ENCODE data around the gene MAEL. TPM values are rescaled to one million over a fixed set of nuclear protein-coding genes. Genes with fewer than 3 reads are reported as not detected.
"Not testable (repeated sequence)": the region's sequence is repeated elsewhere in the genome, so short reads cannot be mapped to it uniquely, and the experiment has no call there.

Gene MAEL
- polyA plus RNA-seq, 4 donors, result 0.10 TPM; not detected in 3

DNA sequence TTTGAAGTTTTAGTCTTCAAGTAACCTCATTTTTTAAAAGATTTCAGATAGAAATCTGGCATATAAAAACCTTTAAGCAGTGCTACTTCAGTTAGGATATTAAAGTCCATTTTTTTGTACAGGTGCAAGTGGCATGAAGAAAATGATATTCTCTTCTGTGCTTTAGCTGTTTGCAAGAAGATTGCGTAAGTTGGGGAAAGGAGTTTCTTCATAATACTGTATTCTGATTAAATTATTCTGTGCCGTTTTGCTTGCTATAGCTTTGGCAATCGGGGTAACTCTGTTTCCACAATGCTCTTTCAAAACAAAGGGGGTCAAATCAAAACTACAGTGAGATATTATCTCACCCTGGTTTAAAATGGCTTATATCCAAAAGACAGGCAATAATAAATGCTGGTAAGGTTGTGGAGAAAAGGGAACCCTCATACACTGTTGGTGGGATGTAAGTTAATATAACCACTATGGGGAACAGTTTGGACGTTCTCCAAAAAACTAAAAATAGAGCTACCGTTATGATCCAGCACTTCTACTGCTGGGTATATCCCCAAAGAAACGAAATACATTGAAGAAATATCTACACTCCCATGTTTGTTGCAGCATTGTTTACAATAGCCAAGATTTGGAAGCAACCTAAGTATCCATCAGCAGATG, 27.1 kb downstream of the MAEL start:
- Histone ChIP-seq H3K4me1 (ENCODE audit: control insufficient read depth in 3 of 3, insufficient read depth in 2 of 3, low read depth in 1 of 3, low read length in 2 of 3) (no peaks in the 10 kb centered on the region), H3K27ac (ENCODE audit: low read depth in 1 of 3, low read length in 2 of 3) (no peak overlapping the region), H3K36me3 (ENCODE audit: control insufficient read depth in 3 of 3, insufficient read depth in 2 of 3, low read depth in 1 of 3, low read length in 3 of 3) (no peaks in the 10 kb centered on the region), H3K9me3 (ENCODE audit: control insufficient read depth in 2 of 2, insufficient read depth in 1 of 2, low read depth in 1 of 2, low read length in 1 of 2) (no peaks in the 10 kb centered on the region), H3K4me3 (ENCODE audit: low read depth in 1 of 3, low read length in 3 of 3) (no peak overlapping the region), H3K27me3 (ENCODE audit: control insufficient read depth in 3 of 3, insufficient read depth in 3 of 3, low read length in 3 of 3) (no peaks in the 10 kb centered on the region)
- DNase-seq (no peak), FAIRE-seq (no peak)
- WGBS, 3 donors, result 65 to 84% (median 72%) methylated on average over 6 of the region's 6 CpGs

DNA sequence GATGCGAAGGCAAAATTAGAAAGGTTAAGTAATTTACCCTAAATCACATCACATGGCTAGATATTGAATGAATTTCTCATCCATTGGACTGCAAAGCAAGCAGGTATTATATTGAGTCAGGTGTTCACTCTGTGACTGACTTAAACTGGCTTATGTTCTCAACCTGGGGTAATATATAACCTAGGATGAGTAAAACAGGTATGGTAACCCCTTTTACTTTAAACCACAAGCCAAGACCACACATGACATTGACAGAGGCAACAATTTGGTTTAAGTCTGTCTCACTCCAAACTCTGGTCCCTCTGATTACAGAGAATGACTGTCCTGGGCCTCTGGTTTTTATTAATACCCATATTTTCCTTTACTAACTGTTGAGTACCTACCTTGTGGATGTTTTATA, 33.3 kb downstream of the MAEL start:
- Histone ChIP-seq H3K9me3 (ENCODE audit: control insufficient read depth in 2 of 2, insufficient read depth in 1 of 2, low read depth in 1 of 2, low read length in 1 of 2) (no peaks in the 10 kb centered on the region), H3K4me1 (ENCODE audit: control insufficient read depth in 3 of 3, insufficient read depth in 2 of 3, low read depth in 1 of 3, low read length in 2 of 3) (no peaks in the 10 kb centered on the region), H3K36me3 (ENCODE audit: control insufficient read depth in 3 of 3, insufficient read depth in 2 of 3, low read depth in 1 of 3, low read length in 3 of 3) (no peaks in the 10 kb centered on the region), H3K27ac (ENCODE audit: low read depth in 1 of 3, low read length in 2 of 3) (no peak overlapping the region), H3K4me3 (ENCODE audit: low read depth in 1 of 3, low read length in 3 of 3) (no peak overlapping the region), H3K27me3 (ENCODE audit: control insufficient read depth in 3 of 3, insufficient read depth in 3 of 3, low read length in 3 of 3) (no peaks in the 10 kb centered on the region)
- DNase-seq (no peak), FAIRE-seq (no peak)
- 91 to 96% (median 95%) methylated on average over 1 of the region's 1 CpG for WGBS, 3 donors

DNA sequence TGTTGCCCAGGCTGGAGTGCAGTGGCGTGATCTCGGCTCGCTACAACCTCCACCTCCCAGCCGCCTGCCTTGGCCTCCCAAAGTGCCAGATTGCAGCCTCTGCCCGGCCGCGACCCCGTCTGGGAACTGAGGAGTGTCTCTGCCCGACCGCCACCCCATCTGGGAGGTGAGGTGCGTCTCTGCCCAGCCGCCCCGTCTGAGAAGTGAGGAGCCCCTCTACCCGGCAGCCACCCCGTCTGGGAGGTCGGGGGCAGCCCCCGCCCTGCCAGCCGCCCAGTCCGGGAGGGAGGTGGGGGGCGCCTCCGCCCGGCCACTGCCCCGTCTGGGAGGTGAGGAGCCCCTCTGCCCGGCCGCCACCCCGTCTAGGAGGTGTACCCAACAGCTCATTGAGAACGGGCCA, 40.5 kb downstream of the MAEL start:
- H3K27ac ChIP-seq (ENCODE audit: low read depth in 1 of 3, low read length in 2 of 3); H3K4me1 ChIP-seq (ENCODE audit: control insufficient read depth in 3 of 3, insufficient read depth in 2 of 3, low read depth in 1 of 3, low read length in 2 of 3); FAIRE-seq; H3K27me3 ChIP-seq (ENCODE audit: control insufficient read depth in 3 of 3, insufficient read depth in 3 of 3, low read length in 3 of 3); H3K4me3 ChIP-seq (ENCODE audit: low read depth in 1 of 3, low read length in 3 of 3); H3K9me3 ChIP-seq (ENCODE audit: control insufficient read depth in 2 of 2, insufficient read depth in 1 of 2, low read depth in 1 of 2, low read length in 1 of 2); DNase-seq; H3K36me3 ChIP-seq (ENCODE audit: control insufficient read depth in 3 of 3, insufficient read depth in 2 of 3, low read depth in 1 of 3, low read length in 3 of 3): not testable (repeated sequence)
- 90 to 96% (median 95%) methylated on average over 21 to 27 of the region's 27 CpGs for WGBS, 3 donors

DNA sequence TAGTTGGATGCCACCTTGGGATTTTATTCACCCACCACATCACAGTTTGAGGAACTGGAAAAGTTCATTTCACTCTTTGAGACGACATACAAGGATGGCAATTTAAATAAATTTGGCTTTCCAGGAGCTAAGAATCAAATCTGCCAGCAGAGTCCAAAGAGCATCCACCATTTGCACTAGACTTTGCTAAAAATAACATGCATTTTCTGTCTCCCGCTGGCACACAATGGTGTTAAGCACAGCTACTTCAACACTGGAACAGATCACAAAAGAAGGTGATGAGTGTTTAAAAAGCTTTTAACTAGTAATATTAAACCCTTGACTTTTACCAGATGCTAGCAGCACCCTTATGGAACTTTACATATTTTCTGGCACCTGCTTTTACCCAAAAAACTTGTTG, 44.6 kb downstream of the MAEL start:
- no peak for FAIRE-seq
- no peak for DNase-seq
- H3K27me3 ChIP-seq (ENCODE audit: control insufficient read depth in 3 of 3, insufficient read depth in 3 of 3, low read length in 3 of 3), result peaks cover 0 to 3% (median 0%) of the 10 kb centered on the region in 3 donors
- no peaks in the 10 kb centered on the region for H3K4me1 ChIP-seq (ENCODE audit: control insufficient read depth in 3 of 3, insufficient read depth in 2 of 3, low read depth in 1 of 3, low read length in 2 of 3)
- H3K36me3 ChIP-seq (ENCODE audit: control insufficient read depth in 3 of 3, insufficient read depth in 2 of 3, low read depth in 1 of 3, low read length in 3 of 3), result no peaks in the 10 kb centered on the region
- H3K4me3 ChIP-seq (ENCODE audit: low read depth in 1 of 3, low read length in 3 of 3), result no peak overlapping the region
- no peaks in the 10 kb centered on the region for H3K9me3 ChIP-seq (ENCODE audit: control insufficient read depth in 2 of 2, insufficient read depth in 1 of 2, low read depth in 1 of 2, low read length in 1 of 2)
- H3K27ac ChIP-seq (ENCODE audit: low read depth in 1 of 3, low read length in 2 of 3), result no peak overlapping the region
- WGBS, 3 donors, result 50 to 63% (median 63%) methylated on average over 2 of the region's 2 CpGs

DNA sequence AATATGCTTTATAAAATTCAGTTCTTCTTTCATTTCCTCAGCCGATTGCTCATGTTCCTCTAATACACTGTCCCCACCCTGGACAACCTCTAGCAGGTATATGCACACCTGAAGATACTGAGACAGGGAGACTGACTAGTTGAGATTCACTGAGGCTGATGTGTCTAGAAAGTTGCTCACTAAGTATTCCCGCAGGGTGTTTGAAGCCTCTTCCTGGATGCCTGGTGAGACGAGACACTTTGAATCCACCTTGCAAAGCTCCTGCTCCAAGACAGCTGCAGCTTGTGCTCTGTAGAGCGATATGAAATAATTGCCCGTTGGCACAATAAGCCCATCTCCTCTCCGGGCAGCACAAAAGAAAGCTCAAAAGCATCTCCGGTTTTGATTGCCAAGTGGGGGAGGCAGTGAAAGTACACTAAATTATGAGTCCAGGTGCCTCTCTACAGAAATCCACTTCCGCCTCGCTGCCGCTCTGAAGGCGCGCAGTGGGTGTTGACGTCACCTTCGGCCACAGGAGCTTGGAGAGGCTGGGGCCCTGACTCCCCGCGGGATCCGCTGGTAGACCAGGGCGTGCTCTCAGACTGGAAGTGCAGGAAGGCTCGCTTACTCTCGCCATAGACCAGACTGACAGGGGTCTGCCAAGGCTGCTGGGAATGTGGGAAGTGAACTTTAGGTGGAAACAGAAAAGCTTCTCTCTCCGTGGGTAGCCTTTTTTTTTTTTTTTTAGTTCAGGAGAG, 54.8 kb downstream of the MAEL start:
- H3K27me3 ChIP-seq (ENCODE audit: control insufficient read depth in 3 of 3, insufficient read depth in 3 of 3, low read length in 3 of 3), result peaks cover 0 to 5% (median 0%) of the 10 kb centered on the region in 3 donors
- peak overlapping the region in 2 of 3 donors; percentile 28 to 53 for H3K27ac ChIP-seq (ENCODE audit: low read depth in 1 of 3, low read length in 2 of 3)
- peaks cover 0 to 3% (median 0%) of the 10 kb centered on the region in 3 donors for H3K36me3 ChIP-seq (ENCODE audit: control insufficient read depth in 3 of 3, insufficient read depth in 2 of 3, low read depth in 1 of 3, low read length in 3 of 3)
- WGBS, 3 donors, result 14 to 22% (median 19%) methylated on average over 21 of the region's 21 CpGs
- H3K9me3 ChIP-seq (ENCODE audit: control insufficient read depth in 2 of 2, insufficient read depth in 1 of 2, low read depth in 1 of 2, low read length in 1 of 2), result no peaks in the 10 kb centered on the region
- H3K4me1 ChIP-seq (ENCODE audit: control insufficient read depth in 3 of 3, insufficient read depth in 2 of 3, low read depth in 1 of 3, low read length in 2 of 3), result no peaks in the 10 kb centered on the region
- DNase-seq, result peak; percentile 88 to 91
- H3K4me3 ChIP-seq (ENCODE audit: low read depth in 1 of 3, low read length in 3 of 3), result peak overlapping the region in 2 of 3 donors; percentile 30 to 43
- no peak for FAIRE-seq

DNA sequence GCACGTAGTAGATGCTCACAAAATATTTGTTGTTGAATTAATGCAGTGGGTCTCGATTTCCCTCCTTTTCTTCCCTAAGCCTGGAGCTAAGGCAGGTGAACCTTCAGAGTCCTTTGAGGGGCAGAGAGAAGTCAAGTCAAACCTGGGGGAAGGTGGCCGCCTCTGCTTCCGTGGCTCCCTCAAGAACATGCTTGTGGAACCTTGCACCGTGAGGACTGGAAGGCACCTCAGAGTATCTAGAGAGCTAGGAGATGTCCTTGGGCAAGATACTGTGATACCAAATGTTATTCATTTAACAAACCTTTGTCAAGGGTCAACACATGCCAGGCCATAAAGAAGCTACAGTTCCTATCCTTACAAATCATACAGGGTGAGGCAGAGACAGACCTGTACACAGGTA, 62.8 kb downstream of the MAEL start:
- DNase-seq, result no peak
- no peaks in the 10 kb centered on the region for H3K9me3 ChIP-seq (ENCODE audit: control insufficient read depth in 2 of 2, insufficient read depth in 1 of 2, low read depth in 1 of 2, low read length in 1 of 2)
- H3K4me3 ChIP-seq (ENCODE audit: low read depth in 1 of 3, low read length in 3 of 3), result no peak overlapping the region
- 93 to 97% (median 96%) methylated on average over 5 of the region's 5 CpGs for WGBS, 3 donors
- no peak for FAIRE-seq
- no peak overlapping the region for H3K27ac ChIP-seq (ENCODE audit: low read depth in 1 of 3, low read length in 2 of 3)
- H3K4me1 ChIP-seq (ENCODE audit: control insufficient read depth in 3 of 3, insufficient read depth in 2 of 3, low read depth in 1 of 3, low read length in 2 of 3), result no peaks in the 10 kb centered on the region
- H3K36me3 ChIP-seq (ENCODE audit: control insufficient read depth in 3 of 3, insufficient read depth in 2 of 3, low read depth in 1 of 3, low read length in 3 of 3), result peaks cover 0 to 51% (median 15%) of the 10 kb centered on the region in 3 donors
- H3K27me3 ChIP-seq (ENCODE audit: control insufficient read depth in 3 of 3, insufficient read depth in 3 of 3, low read length in 3 of 3), result no peaks in the 10 kb centered on the region

DNA sequence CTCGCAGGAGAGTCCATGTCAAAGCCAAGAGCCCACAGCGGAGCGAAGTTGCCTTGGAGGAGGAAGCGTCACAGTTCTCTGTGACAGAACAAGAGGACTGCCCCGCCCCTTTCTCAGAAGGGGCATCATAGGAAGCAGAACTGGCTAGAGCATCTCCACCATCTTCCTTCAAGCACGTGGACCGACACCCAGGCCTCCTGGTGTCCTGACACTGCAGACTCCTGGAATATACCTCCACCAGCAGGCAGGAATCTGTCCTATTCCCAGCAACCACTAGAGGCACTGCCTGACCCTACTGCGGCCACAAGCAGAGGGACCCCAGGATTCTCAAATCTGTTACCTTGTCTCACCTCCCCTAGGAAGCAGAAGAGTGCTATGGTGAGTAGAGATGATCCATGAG, 63.3 kb downstream of the MAEL start:
- Histone ChIP-seq H3K27me3 (ENCODE audit: control insufficient read depth in 3 of 3, insufficient read depth in 3 of 3, low read length in 3 of 3) (no peaks in the 10 kb centered on the region), H3K4me3 (ENCODE audit: low read depth in 1 of 3, low read length in 3 of 3) (no peak overlapping the region), H3K9me3 (ENCODE audit: control insufficient read depth in 2 of 2, insufficient read depth in 1 of 2, low read depth in 1 of 2, low read length in 1 of 2) (no peaks in the 10 kb centered on the region), H3K4me1 (ENCODE audit: control insufficient read depth in 3 of 3, insufficient read depth in 2 of 3, low read depth in 1 of 3, low read length in 2 of 3) (no peaks in the 10 kb centered on the region), H3K27ac (ENCODE audit: low read depth in 1 of 3, low read length in 2 of 3) (no peak overlapping the region), H3K36me3 (ENCODE audit: control insufficient read depth in 3 of 3, insufficient read depth in 2 of 3, low read depth in 1 of 3, low read length in 3 of 3) (peaks cover 0 to 51% (median 17%) of the 10 kb centered on the region in 3 donors)
- DNase-seq (no peak), FAIRE-seq (no peak)
- WGBS, 3 donors, result 80 to 95% (median 89%) methylated on average over 8 of the region's 8 CpGs

DNA sequence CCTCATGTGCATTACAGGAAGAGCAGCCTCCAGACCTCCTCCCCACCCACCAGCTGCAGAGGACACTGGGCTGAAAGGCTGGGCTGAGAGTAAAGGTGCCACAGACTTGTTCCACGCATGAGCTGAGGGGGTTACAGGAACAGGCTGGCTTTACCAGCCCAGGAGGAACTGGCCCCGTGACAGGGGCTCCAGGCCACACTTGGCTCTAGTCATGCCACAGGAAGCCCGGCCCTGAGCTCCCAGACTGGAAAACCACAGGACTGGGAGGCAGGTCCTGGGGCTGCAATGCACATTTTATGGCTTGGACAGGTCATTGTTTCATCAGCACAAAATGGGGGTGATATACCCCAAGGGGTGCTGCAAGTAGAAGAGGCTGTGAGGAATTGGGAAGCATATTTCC, 65.5 kb downstream of the MAEL start:
- peaks cover 0 to 4% (median 0%) of the 10 kb centered on the region in 3 donors for H3K4me1 ChIP-seq (ENCODE audit: control insufficient read depth in 3 of 3, insufficient read depth in 2 of 3, low read depth in 1 of 3, low read length in 2 of 3)
- FAIRE-seq (no peak), DNase-seq (no peak)
- H3K9me3 ChIP-seq (ENCODE audit: control insufficient read depth in 2 of 2, insufficient read depth in 1 of 2, low read depth in 1 of 2, low read length in 1 of 2), result no peaks in the 10 kb centered on the region
- no peak overlapping the region for H3K27ac ChIP-seq (ENCODE audit: low read depth in 1 of 3, low read length in 2 of 3)
- H3K27me3 ChIP-seq (ENCODE audit: control insufficient read depth in 3 of 3, insufficient read depth in 3 of 3, low read length in 3 of 3), result no peaks in the 10 kb centered on the region
- WGBS, 3 donors, result 72 to 94% (median 75%) methylated on average over 3 of the region's 3 CpGs
- H3K4me3 ChIP-seq (ENCODE audit: low read depth in 1 of 3, low read length in 3 of 3), result no peak overlapping the region
- peaks cover 0 to 54% (median 17%) of the 10 kb centered on the region in 3 donors for H3K36me3 ChIP-seq (ENCODE audit: control insufficient read depth in 3 of 3, insufficient read depth in 2 of 3, low read depth in 1 of 3, low read length in 3 of 3)
